Left ventricle myocardium superior (tissue), 1 donor: Measurements from ENCODE around the gene XBP1. TPM values are rescaled to one million over a fixed set of nuclear protein-coding genes. Genes with fewer than 3 reads are reported as not detected.
"Not testable (repeated sequence)": the region's sequence is repeated elsewhere in the genome, so short reads cannot be mapped to it uniquely, and the experiment has no call there.

ENCODE experiments used
- ATAC-seq: fragments of 200-7000 bp; cut with Tn5 transposase; one replicate; pipeline ENCODE4 v1.9.1; 2020; ENCODE audit warnings: mild to moderate bottlenecking, moderate library complexity
- DNase-seq: peaks from one replicate; pipeline ENCODE4 v3.0.0-alpha.2; 2020
- intact Hi-C: fragments of 100-400 bp; cut with micrococcal nuclease; formaldehyde crosslinking; loops from one replicate; pipeline ENCODE4 v1.11.0; 2022
- total RNA-seq: library from RNA; stranded (reverse); fragmentation: NEBNext Ultra II Directional; extraction: Animal tissue kit (Norgen Biotek cat#: 25700); gene quantifications from one replicate; pipeline ENCODE4 v1.2.1, GENCODE V29; 2021
- donor health status: DM: no; HTN: yes; CAD: no; lungs with severe emphysema.

Gene XBP1
- total RNA-seq, 1 donor from 2014 or later = 73.7 TPM

DNA sequence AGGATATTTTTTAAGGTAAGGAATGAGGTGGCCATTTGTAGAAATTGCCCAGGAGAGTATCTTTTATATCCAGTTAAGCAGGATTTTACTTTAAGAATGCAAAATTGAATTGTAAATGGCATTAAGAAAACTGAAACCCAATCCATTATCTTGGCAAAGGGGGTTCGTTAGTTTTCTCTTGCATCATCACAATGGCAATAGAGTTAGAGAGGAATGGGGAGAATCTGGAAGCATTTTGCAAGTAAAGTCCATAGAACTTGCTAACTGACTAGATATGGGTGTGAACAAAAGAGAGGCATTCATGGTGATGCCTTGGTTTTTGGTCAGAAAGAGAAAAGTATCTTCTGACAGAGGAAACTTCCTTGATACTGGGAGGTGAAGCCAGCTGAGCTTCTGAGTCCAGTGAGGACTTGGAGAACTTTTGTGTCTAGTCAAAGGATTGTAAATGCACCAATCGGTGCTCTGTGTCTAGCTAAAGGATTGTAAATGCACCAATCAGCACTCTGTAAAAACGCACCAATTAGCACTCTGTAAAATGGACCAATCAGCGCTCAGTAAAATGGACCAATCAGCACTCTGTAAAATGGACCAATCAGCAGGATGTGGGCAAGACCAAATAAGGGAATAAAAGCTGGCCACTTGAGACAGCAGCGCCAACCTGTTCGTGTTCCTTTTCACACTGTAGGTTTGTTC, 31.5 kb downstream of the XBP1 start:
- DNase-seq = no peak
- no peak for ATAC-seq

DNA sequence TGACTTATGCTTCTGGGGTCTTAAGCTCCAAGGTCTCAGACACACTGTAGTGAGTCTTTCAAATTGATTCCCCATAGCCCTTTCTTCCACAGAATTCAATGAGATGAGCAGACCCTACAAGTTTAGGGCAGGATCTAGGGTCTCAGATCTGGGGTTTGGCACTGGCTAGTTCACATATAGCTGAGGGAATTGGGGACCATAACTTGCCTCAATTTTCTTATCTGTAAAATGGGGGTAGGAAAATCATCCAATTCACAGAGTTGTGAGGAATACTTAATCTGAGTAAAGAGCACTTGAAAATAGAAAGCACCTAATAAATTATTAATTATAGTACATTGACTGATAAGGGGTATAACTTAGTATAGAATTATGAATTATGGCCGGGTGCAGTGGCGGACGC, 33.7 kb downstream of the XBP1 start:
- ATAC-seq = no peak
- intact Hi-C loops = no loop called here
- no peak for DNase-seq

More for the DNA sequence above, 31.5 kb downstream of the XBP1 start:
- intact Hi-C loops = no loop called here

DNA sequence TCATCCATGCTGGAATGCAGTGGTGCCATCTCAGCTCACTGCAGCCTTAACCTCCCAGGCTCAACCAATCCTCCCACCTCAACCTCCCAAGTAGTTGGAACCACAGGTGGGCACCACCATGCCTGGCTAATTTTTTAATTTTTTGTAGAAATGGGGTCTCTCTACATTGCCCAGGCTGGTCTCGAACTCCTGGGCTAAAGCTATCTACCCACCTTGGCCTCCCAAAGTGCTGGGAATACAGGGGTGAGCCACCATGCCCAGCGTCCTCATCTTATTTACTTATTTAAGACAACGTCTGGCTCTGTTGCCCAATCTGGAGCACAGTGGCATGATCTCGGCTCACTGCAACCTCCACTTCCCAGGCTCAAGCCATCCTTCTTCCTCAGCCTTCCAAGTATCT, 38.4 kb downstream of the XBP1 start:
- ATAC-seq, intact Hi-C loops, DNase-seq: not testable (repeated sequence)

DNA sequence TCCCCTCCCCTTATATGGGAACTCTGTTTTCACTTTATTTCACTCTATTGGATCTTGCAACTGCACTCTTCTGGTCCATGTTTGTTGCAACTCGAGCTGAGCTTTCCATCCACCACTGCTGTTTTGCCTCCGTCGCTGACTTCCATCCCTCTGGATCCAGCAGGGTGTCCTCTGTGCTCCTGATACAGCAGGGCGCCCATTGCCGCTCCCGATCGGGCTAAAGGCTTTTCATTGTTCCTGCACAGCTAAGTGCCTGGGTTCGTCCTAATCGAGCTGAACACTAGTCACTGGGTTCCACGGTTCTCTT, 39.0 kb downstream of the XBP1 start:
- DNase-seq (no peak), ATAC-seq (no peak)
- intact Hi-C loops = no loop called here

DNA sequence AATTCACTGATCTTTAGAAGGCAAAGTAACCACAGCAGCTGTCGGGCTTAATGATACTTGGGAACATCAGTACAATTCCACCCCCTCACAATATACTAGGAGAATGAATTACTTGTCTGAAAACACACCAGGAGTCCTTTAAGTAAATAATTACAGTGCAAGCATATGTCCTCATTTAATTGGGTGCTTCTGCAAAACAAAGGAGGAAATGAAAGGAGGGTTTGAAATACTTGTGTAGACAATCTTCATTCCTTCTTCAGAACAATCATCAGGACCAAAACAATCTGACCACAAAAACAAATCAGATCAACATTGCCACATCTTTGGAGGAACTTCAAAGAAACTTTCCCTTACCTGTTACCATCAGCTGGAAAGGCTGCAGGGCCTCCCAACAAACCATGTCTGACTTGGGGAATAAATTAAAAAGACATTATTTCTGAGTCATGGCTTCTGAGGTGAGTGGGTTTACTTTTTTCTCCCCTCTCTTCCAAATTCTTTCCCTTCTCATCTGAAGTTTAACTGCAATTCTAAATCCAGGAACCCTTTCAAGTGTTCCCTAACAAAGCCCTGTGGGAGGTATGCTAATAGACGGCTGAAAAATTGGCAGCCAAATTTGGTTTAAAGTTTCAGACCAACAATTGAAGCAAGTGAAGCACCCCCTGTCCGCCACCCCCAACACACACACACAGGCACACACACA, 40.4 kb downstream of the XBP1 start:
- intact Hi-C loops = no loop called here
- no peak for DNase-seq
- no peak for ATAC-seq

DNA sequence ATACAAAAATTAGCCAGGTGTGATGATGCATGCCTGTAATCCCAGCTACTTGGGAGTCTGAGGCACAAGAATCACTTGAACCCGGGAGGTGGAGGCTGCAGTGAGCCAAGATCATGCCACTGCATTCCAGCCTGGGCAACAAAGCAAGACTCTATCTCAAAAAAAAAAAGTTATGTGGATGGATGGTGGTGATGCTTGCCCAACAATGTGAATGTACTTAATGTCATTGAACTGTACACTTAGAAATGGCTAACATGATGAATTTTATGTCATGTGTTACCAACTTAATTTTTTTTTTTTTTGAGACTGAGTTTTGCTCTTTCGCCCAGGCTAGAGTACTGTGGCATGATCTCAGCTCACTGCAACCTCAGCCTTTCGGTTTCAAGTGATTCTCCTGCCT, 45.9 kb downstream of the XBP1 start:
- intact Hi-C loops, DNase-seq, ATAC-seq: not testable (repeated sequence)

DNA sequence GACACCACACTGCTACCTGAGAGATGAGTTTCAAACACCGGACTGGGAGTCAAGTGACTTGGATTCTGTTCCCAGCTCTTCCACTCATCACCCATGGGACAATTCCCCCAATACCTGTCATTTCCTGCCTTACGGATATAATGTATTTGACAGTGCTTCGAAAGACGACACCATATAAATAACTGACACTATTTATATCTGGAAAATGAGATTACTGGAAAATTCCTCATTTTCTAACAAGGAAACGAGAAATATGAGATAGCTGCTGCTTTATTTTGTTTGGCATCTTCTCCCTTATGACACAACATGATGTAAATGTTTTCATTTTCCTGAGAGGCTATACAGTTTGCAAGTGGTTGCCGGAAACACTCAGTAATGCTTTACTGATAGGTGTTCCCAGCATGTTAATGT, 49.9 kb downstream of the XBP1 start:
- intact Hi-C loops = no loop called here
- ATAC-seq = no peak
- DNase-seq = no peak

Other genes with a start within 250 kb of the XBP1 start
- gene TTC28, start 120.7 kb downstream of the XBP1 start, total RNA-seq = 17.0 TPM
- gene CHEK2, start 58.7 kb downstream of the XBP1 start, total RNA-seq = 1.3 TPM
- 11.1 TPM for gene HSCB, start 58.5 kb downstream of the XBP1 start, total RNA-seq
- gene CCDC117, start 27.9 kb downstream of the XBP1 start, total RNA-seq = 13.2 TPM
- 6.9 TPM for gene ZNRF3, start 83.0 kb upstream of the XBP1 start, total RNA-seq